GM12892 (cell line): ENCODE results near the gene SPRYD7. TPM values are rescaled to one million over a fixed set of nuclear protein-coding genes. Genes with fewer than 3 reads are reported as not detected.
A peak's percentile ranks its signal among the peaks of the same experiment; 100 is the strongest.

Source experiments
- DNase-seq: peaks from one replicate; pipeline ENCODE4 v3.0.0; 2011; ENCODE audit not compliant: insufficient read length
- FAIRE-seq: peaks from 2 replicates; lab custom pipeline; 2011; peaks lifted over from hg19 to GRCh38; lab: Jason Lieb, UNC
- POLR2A ChIP-seq: IDR thresholded peaks from 2 replicates; pipeline ENCODE4 v1.6.1; 2011; ENCODE audit warnings: low read depth, low read length, control low read depth
- POLR2AphosphoS5 ChIP-seq: IDR thresholded peaks from 2 replicates; pipeline ENCODE4 v1.6.1; 2011; ENCODE audit warnings: low read depth, low read length, control low read depth
- TAF1 ChIP-seq: IDR thresholded peaks from 2 replicates; pipeline ENCODE4 v1.6.1; 2011; ENCODE audit warnings: low read depth, mild to moderate bottlenecking, control low read depth, low read length, borderline replicate concordance
- polyA plus RNA-seq: library from polyadenylated mRNA; unstranded; fragments of >200 nt; gene quantifications from one replicate; pipeline ENCODE4 v1.2.1, GENCODE V29; 2012; ENCODE audit warnings: missing spikeins, inconsistent platforms; ENCODE audit not compliant: missing spikeins

The SPRYD7 gene, protein sequence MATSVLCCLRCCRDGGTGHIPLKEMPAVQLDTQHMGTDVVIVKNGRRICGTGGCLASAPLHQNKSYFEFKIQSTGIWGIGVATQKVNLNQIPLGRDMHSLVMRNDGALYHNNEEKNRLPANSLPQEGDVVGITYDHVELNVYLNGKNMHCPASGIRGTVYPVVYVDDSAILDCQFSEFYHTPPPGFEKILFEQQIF
- polyA plus RNA-seq, result 11.4 TPM

DNA sequence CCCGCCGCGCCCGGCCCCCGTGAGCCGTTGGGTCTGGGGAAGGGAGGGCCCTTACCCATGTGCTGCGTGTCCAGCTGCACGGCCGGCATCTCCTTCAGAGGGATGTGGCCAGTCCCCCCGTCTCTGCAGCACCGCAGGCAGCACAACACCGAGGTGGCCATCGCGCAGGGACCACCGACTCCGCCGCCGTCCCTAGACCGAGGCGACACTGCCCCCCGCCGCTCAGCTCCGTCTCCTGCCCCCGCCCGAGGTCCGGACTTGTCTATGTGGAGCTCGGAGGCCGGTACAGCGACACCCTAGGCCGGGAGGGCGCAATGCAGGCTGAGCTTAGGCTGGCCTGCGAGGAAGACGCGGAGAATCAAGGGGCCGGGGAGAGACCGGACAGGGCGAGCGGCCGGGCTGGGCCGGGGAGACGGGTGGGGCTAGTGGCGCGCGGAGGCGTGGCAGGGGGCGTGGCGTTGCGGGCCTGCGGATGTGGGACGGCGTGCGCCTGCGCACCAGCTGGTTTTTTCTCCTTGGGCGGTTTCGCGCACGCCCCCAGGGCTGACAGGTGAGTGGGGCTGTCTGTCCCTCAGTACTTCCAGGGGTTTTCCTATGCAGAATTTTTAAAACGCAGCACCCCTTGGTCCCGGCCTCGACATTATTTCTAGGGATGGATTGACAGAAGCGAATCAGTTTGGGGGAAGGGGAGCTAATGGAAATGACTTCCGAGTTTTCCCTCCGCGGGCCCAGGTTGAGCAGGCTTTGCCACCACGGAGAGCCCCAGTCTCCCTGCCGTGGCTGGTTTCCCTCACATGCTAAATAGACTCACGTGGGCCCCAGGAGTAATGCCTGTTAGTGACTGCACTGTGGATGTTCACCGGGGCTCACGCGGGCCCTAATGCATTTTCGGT, at the start of gene SPRYD7:
Gene SPRYD7, minus strand, starts transcription at position 266 of the 893 bp plus-strand sequence. Its CDS starts 105 bp downstream, at position 161.
- FAIRE-seq, result peak; percentile 97
- peak; percentile 74 for DNase-seq
- TF ChIP-seq POLR2A (peak; percentile 67; the same call in 1 of the 2 replicates), POLR2AphosphoS5 (peak; percentile 66), TAF1 (no peak)

DNA sequence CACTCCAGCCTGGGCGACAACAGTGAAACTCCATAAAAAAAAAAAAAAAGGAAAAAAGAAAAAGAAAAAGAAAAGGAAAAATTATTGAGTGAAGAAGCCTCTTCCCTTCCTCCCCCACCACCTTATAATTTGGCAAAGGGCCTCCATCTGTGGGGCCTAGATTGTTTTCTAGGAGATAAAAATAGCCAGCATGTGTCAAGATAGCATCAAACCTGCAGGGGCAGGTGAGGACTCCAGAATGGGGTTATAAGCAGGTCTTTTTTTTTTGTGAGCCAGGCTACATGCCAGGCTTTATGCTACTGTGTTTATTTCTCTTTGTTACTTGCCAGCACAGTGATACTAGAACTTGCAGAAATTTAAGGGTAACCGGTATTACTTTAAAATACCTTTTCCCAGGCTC, 49.0 kb upstream of the SPRYD7 start:
- FAIRE-seq, result no peak
- no peak for TF ChIP-seq TAF1
- no peak for TF ChIP-seq POLR2AphosphoS5
- no peak for TF ChIP-seq POLR2A
- DNase-seq, result no peak

DNA sequence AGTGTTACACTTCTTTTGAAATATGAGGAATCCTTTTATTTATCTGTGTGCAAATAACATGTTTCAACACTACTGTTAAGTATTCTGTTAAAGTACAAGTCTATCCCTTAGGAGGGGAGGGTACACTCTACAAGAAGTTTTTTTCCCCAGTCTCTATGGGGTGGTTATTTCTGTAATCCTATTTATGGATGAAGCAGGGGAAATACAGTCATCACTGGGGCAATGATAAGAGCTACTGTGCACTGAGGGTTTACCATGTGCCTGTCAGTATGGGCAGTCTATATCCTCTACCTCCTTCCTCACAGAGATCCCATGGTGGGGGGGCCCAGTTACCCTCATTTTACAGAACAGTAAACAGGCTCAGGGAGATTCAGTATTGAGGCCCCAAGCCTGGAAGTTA, 44.1 kb upstream of the SPRYD7 start:
- DNase-seq (no peak), FAIRE-seq (no peak)
- no peak for TF ChIP-seq TAF1
- TF ChIP-seq POLR2AphosphoS5, result no peak

DNA sequence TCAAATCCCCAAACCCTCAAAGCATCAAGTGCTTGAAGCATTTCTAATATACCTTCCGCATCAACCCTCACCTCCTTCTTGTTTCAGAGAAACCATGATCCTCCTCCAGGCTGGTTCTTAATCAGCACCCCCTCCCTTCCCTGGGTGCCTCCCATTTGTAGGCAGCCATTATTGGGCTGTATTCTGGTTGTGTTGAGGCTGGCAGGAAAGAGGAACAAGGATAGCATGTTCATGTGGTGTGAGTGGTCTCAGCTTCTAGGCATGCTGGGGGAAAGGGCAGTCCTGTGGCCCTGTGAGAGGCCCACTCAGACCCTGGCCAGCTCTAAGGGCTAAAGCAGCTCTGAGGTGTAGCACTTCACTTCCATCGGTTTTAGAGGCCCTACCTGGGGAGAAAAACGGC, 41.9 kb upstream of the SPRYD7 start:
- no peak for TF ChIP-seq POLR2A
- TF ChIP-seq POLR2AphosphoS5, result no peak
- no peak for TF ChIP-seq TAF1
- DNase-seq (no peak), FAIRE-seq (no peak)

DNA sequence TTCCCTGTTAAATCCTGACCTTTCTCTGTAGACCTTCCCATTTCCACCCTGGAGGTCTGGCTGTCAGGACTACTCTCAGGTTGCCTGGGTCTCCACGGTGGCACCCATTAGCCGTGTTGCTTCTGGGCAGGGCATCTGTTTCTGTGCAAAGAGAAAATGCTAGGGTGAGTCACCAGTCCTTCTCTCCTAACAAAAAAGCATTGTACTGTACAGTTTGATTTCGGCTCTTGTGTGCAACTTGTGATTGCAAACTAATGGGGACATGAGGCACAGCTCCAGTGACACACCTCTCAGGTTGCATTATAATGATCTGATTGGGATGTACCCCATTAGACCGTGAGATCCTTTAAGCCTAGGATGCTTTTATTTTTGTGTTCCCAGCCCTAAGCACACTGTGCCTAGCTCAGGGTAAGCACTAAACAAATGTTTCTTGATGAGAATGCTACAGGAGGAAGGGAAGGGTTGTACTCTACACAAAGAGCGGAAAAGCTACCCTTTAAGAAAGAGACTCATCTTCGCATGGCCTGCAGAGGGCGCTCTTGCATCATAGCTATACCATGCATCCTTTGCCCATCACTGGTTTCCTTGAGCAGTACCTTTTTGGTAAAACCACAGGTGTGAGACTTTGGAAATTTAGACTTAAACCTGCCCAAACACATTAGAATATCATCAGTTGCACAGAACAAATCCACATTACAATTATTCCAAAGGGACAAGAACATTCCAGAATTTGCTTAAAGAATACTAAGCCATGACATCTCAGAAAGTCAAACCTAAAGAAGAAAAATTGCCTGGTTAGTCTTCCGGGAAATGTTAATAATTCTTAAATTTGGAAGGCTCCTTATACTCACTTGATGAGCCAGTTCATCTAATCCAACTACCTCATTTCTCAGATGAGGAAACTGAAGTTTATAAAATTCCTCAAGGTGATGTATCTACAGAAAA, 40.4 kb upstream of the SPRYD7 start:
- TF ChIP-seq POLR2A, result no peak
- TF ChIP-seq TAF1, result no peak
- TF ChIP-seq POLR2AphosphoS5, result no peak
- FAIRE-seq, result peak; percentile 90
- peak; percentile 33 for DNase-seq

DNA sequence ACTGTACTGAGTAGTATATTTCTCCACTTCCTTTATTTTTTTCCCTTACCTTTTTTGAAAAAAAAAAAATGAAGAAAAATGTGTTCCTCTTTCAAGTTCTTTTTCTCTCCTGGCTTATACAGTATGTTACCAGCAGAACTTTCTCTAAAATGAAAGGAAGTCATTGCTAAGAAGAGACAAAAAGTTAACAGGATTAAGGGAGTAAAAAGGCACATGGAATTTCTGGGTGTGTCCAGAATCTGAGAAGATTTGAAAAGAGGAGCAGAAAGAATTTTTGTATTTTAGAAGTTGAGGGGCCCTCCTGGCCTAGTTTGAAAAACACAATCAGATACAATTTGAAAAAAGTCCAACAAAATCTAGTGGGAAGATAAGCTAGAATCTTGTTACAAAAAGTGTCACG, 39.7 kb upstream of the SPRYD7 start:
- FAIRE-seq, result no peak
- no peak for DNase-seq
- TF ChIP-seq TAF1 (no peak), POLR2A (no peak), POLR2AphosphoS5 (no peak)

DNA sequence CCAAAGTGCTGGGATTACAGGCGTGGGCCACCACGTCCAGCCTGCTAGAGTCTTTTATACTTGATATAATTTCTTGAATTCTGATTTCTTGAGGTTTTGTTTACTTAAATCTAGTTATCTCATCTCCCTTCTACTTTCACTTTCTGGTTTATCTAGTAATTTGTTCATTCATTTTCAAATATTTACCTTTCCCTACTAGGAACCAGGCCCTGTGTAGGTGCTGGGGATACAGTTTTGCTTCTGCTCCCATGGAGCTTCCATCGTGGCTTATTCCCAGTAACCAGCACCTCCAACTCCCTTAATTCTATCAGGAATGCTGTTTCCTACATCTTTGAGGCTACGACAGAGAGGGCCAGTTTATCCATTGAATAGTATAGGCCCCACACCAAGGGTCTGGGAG, 36.6 kb upstream of the SPRYD7 start:
- no peak for FAIRE-seq
- DNase-seq, result no peak
- TF ChIP-seq POLR2A, result no peak
- TF ChIP-seq POLR2AphosphoS5, result no peak
- no peak for TF ChIP-seq TAF1

DNA sequence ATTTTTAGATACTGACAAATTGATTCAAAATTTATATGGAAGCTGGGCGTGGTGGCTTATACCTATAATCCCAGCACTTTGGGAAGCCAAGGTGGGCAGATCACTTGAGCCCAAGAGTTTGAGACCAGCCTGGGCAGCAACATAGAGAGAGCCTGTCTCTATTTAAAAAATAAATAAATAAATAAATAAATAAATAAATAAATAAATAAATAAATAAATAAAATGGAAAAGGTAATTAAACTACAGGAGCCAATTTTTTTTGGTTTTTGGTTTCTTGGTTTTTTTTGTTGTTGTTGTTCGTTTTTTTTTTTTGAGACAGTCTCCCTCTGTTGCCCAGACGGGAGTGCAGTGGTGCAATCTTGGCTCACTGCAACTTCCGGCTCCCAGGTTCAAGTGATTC, 31.3 kb upstream of the SPRYD7 start:
- DNase-seq (no peak), FAIRE-seq (no peak)
- TF ChIP-seq POLR2A, result no peak
- no peak for TF ChIP-seq POLR2AphosphoS5
- TF ChIP-seq TAF1, result no peak

DNA sequence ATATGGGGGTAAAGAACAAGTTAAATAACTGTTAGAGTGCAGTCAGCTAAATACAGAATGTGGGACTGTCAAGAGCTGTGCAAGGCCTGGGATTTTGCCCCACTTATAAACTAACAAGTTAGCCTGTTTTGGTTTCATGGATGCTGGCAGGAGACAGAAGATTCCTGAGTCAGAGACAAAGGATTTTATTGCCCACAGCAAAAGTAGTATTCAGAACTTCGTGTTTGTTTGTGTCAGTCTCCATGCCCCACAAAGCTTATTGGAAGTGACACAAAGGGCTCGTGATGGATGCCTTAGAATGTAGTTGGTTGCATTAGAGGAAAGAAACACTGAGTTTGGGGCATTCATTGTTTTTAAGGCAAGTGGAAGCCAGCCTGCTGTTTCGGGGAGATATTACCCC, 22.2 kb upstream of the SPRYD7 start:
- DNase-seq (no peak), FAIRE-seq (no peak)
- TF ChIP-seq POLR2A (no peak), POLR2AphosphoS5 (no peak), TAF1 (no peak)

DNA sequence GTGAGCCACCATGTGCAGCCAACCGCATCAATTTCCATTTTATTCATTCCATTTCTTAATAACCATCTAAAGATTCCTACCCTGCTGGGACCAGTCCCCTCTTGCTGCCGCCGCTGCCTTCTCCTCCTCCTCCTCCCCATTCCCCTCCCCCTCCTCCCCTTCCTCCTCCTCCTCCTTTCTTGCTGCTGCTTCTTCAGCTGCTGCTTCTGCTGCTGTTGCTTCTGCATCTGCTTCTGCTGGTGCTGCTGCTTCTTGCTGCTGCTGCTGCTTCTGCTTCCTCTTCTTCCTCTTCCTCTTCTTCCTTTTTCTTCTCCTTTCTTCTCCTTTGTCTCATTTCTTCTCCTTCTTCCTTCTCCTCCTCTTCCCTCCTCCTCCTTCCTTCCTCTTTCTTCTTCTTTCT, 20.0 kb upstream of the SPRYD7 start:
- no peak for TF ChIP-seq POLR2AphosphoS5
- no peak for TF ChIP-seq POLR2A
- TF ChIP-seq TAF1, result no peak
- no peak for FAIRE-seq

DNA sequence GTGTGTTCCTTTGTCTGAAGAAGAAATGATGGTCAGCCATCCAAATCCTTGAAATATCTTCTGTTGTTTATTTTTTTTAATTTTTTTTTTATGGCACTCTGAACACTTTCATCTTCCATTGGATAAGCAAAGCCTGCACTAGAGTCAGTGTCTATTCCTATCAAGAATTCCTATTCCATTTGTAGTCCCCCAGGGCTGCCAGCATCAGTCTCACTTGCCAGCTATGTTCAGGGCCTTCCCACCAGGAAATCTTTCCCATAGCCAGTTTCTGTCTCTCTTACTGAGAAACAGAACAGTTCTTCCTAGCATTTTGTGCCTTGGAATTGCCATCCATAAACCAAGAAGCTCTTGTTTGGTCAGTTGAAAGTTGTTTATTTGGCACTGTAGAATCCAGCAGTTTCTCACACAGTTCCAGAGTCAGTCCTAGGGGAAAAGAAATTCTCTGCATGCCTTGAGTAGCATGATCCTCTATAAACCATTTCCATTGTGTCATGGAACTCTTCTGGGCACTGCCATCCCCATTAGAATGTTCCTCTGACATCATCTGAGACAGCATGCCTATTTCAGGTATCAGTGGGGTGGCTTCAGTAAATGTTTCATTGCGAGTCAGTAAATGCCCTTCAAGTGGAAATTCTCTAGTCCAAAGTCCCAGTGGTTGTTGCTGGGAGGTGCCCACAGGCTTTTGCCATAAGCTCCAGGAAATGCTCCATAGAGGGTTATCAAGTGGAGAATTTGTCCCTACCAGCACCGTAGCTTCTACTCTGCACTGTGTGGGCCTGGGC, 18.7 kb upstream of the SPRYD7 start:
- no peak for TF ChIP-seq POLR2AphosphoS5
- no peak for TF ChIP-seq POLR2A
- TF ChIP-seq TAF1, result no peak
- no peak for DNase-seq
- FAIRE-seq, result no peak

More for the DNA sequence above, 20.0 kb upstream of the SPRYD7 start:
- DNase-seq, result no peak

DNA sequence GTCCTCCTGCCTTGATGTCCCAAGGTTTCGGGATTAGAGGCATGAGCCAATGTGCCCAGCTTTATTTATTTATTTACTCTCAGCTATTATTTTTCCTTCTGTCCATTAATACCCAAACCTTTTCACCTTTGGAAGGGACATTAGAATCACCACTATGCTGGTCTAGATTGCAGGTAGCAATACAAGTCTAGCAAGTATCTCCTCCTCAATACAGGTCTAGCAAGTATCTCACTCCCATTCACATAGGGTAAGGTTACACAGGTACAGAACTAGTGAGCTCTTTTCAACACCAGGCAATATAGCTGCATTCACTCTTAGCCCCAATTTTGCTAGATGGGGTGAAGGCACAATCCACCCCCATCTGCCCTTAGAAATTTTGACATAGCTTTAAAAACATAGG, 17.4 kb upstream of the SPRYD7 start:
- DNase-seq, result no peak
- TF ChIP-seq POLR2A (no peak), TAF1 (no peak), POLR2AphosphoS5 (no peak)
- no peak for FAIRE-seq
